ENCODE measurements around the gene CRYBA4.

- TF ChIP-seq, protein P1, sequence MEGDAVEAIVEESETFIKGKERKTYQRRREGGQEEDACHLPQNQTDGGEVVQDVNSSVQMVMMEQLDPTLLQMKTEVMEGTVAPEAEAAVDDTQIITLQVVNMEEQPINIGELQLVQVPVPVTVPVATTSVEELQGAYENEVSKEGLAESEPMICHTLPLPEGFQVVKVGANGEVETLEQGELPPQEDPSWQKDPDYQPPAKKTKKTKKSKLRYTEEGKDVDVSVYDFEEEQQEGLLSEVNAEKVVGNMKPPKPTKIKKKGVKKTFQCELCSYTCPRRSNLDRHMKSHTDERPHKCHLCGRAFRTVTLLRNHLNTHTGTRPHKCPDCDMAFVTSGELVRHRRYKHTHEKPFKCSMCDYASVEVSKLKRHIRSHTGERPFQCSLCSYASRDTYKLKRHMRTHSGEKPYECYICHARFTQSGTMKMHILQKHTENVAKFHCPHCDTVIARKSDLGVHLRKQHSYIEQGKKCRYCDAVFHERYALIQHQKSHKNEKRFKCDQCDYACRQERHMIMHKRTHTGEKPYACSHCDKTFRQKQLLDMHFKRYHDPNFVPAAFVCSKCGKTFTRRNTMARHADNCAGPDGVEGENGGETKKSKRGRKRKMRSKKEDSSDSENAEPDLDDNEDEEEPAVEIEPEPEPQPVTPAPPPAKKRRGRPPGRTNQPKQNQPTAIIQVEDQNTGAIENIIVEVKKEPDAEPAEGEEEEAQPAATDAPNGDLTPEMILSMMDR (IDR thresholded peaks at IDR 0.05; ENCODE audit: low read length): no peak
- no peak for TF ChIP-seq EZH2 (IDR thresholded peaks at IDR 0.05; ENCODE audit: borderline replicate concordance, low read length)
Measured at GRCh38 chr22:26602127-26602526, 19.6 kb upstream of the CRYBA4 start.
